HEK293T (cell line): Measurements from ENCODE around the gene FBLN2.

Experiments
- BHLHE40 ChIP-seq: fragments of 450-650 bp; IDR thresholded peaks from 2 replicates; pipeline ENCODE4 v1.6.1; 2016; ENCODE audit warnings: mild to moderate bottlenecking, moderate library complexity, borderline replicate concordance
- FOXA1 ChIP-seq: fragments of 450-650 bp; IDR thresholded peaks from 2 replicates; pipeline ENCODE4 v1.6.1; 2016; ENCODE audit warnings: mild to moderate bottlenecking
- HDGF ChIP-seq: fragments of 450-650 bp; IDR thresholded peaks from 2 replicates; pipeline ENCODE4 v1.6.1; 2017; ENCODE audit warnings: antibody characterized with exemption, borderline replicate concordance
- SP1 ChIP-seq: fragments of 450-650 bp; IDR thresholded peaks from 2 replicates; pipeline ENCODE4 v1.6.1; 2017
- SUZ12 ChIP-seq: fragments of 450-650 bp; IDR thresholded peaks from 2 replicates; pipeline ENCODE4 v1.6.1; 2016; ENCODE audit warnings: mild to moderate bottlenecking
- TARDBP ChIP-seq: fragments of 450-650 bp; IDR thresholded peaks from 2 replicates; pipeline ENCODE4 v1.6.1; 2016
- ZNF384 ChIP-seq: fragments of 450-650 bp; IDR thresholded peaks from 2 replicates; pipeline ENCODE4 v1.6.1; 2016

DNA sequence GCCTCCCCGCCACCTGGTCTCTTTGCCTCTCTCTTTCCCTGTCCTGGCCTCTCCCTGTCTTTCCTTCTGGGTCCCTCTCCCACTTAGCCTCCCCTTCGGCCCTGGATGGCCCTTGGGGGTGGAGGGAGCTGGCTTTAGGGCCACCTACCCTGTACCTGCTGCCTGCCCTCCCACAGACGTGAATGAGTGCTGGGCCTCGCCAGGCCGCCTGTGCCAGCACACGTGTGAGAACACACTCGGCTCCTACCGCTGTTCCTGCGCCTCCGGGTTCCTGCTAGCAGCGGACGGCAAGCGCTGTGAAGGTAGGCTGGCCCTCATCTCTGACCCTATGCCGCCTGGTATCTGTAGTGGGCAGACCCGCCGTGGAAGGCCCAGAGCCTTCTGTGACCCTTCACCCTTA lies 80.7 kb downstream of the FBLN2 start:
- TF ChIP-seq SP1 (no peak), HDGF (no peak), BHLHE40 (no peak), TARDBP (no peak), SUZ12 (no peak), ZNF384 (no peak), FOXA1 (no peak)
